Heart right ventricle (tissue), 16 donors: ENCODE measurements around the gene MGLL. TPM values are rescaled to one million over a fixed set of nuclear protein-coding genes. Genes with fewer than 3 reads are reported as not detected.

Experiments used
- ATAC-seq, 8 donors: fragments of 200-7000 bp; cut with Tn5 transposase; one replicate each; pipeline ENCODE4 v1.9.1; 2020; ENCODE audit warnings: mild to moderate bottlenecking in 8 of 8, moderate library complexity in 8 of 8, moderate number of reproducible peaks in 1 of 8
- DNase-seq, 2 donors: peaks; one replicate each; pipeline ENCODE4 v3.0.0-alpha.2; 2020
- H3K27ac ChIP-seq, 10 donors: fragments of 200-600 bp; sonication (generic) in 2 of 10; one replicate each; pipeline versions ENCODE4 v1.5.0 to v1.8.0; 2020 to 2022; ENCODE audit warnings: mild to moderate bottlenecking in 3 of 10
- H3K27me3 ChIP-seq, 7 donors: fragments of 200-600 bp; one replicate each; pipeline ENCODE4 v1.8.0; 2021 to 2022; ENCODE audit warnings: mild to moderate bottlenecking in 2 of 7
- H3K36me3 ChIP-seq, 9 donors: fragments of 200-600 bp; sonication (generic) in 1 of 9; one replicate each; pipeline versions ENCODE4 v1.5.0 to v1.8.0; 2020 to 2022; ENCODE audit warnings: mild to moderate bottlenecking in 2 of 9
- H3K4me1 ChIP-seq, 9 donors: fragments of 200-600 bp; sonication (generic) in 1 of 9; one replicate each; pipeline versions ENCODE4 v1.5.0 to v1.8.0; 2020 to 2022; ENCODE audit warnings: mild to moderate bottlenecking in 4 of 9
- H3K4me3 ChIP-seq, 10 donors: fragments of 200-600 bp; sonication (generic) in 2 of 10; one replicate each; pipeline versions ENCODE4 v1.5.0 to v1.8.0; 2020 to 2022; ENCODE audit warnings: mild to moderate bottlenecking in 7 of 10, moderate library complexity in 2 of 10
- H3K9me3 ChIP-seq, 11 donors: fragments of 200-600 bp in 10 of 11; sonication (generic) in 2 of 11; one replicate each; pipeline versions ENCODE4 v1.5.0 to v1.8.0; 2013 to 2022; ENCODE audit warnings: mild to moderate bottlenecking in 2 of 11, control low read depth in 1 of 11, moderate library complexity in 1 of 11
- WGBS, 2 donors: extraction: QIAGEN DNeasy Blood & Tissue Kit; methylation state at CpG; one replicate each; pipeline ENCODE4 v1.1.7; 2013; ENCODE audit warnings: inconsistent platforms in 1 of 2; 5-methylcytosine and 5-hydroxymethylcytosine counted together
- intact Hi-C, 10 donors: fragments of 100-400 bp; cut with DNase I; formaldehyde crosslinking; loops; one replicate each; pipeline versions ENCODE4 v1.11.1 to v1.14.2; 2022
- polyA plus RNA-seq, 2 donors: library from polyadenylated mRNA; stranded (reverse); fragments of 200-250 nt; gene quantifications; one replicate each; pipeline ENCODE4 v1.2.3, GENCODE V29; 2013
- total RNA-seq, 10 donors: library from RNA; stranded (reverse); fragmentation: NEBNext Ultra II Directional in 3 of 10; extraction: Animal tissue kit (Norgen Biotek cat#: 25700) in 3 of 10; gene quantifications; one replicate each; pipeline versions ENCODE4 v1.2.1 to v1.2.4, GENCODE V29; 2021 to 2023
- TF ChIP-seq, protein P1 (sequence below), 9 donors: fragments of 200-600 bp; sonication (generic) in 2 of 9; IDR thresholded peaks; one replicate each; pipeline versions ENCODE4 v1.5.0 to v1.8.0; 2021 to 2022; ENCODE audit warnings: antibody characterized with exemption in 9 of 9, mild to moderate bottlenecking in 5 of 9, moderate library complexity in 1 of 9
- donor health status: Arrhythmogenic right ventricular cardiomyopathy.
- donor health status: ischemic (EF 13 %, LVEDD 7.1; RV severe dilation, severe dysfunction).
- donor health status: healthy with polysubstance abuse.
- donor health status: DM: no; HTN: yes; CAD: no.
- donor health status: DM: no; HTN: no; CAD: no.
- donor health status: ischemic (EF 25% LVEDD 6.9; RV normal size, moderate dysfunction).
- donor health status: ischemic (EF 25% LVEDD 5.7; RV mildly dilated, moderate dysfunction).
- donor health status: healthy.
- donor health status: DM: yes; HTN: yes; CAD: no.
- donor health status: Ischemic cardiomyopathy.
- donor health status: ischemic (EF 35%, LVEDD 5.7; RV mildly dilated, moderate dysfunction).
- donor health status: nonischemic (EF 11% LVEDD 7.7; RV severe dilation, severe dysfunction).
- donor health status: DM: yes; HTN: yes; CAD: no.
- donor health status: PGD.
- donor health status: ischemic (EF 29% LVEDD 5.4; RV normal size, mild dysfunction).
- donor health status: nonischemic (EF 23%, LVEDD 6.1; RV moderate dilation, normal function).

MGLL gene
- total and polyA plus RNA-seq, 12 donors: 35.7 to 103 (median 65.2) TPM

GRCh38 chr3:127670761-127671522, 151.4 kb downstream of the MGLL start:
- peaks cover 7 to 35% (median 27%) of the 10 kb centered on the region in 9 donors for H3K4me1 ChIP-seq
- DNase-seq: no peak
- WGBS, 2 donors: 96 to 97% methylated on average over 19 to 20 of the region's 20 CpGs
- H3K4me3 ChIP-seq: no peak overlapping the region
- intact Hi-C loops: loop anchor here in 1 of 10 donors (5.0 kb wide), 1 partner anchor 156 kb away; no protein-coding TSS in a partner anchor
- no peak overlapping the region for H3K27ac ChIP-seq
- no peak for ATAC-seq
- peaks cover 0 to 16% (median 0%) of the 10 kb centered on the region in 9 donors for H3K36me3 ChIP-seq
- TF ChIP-seq, protein P1, sequence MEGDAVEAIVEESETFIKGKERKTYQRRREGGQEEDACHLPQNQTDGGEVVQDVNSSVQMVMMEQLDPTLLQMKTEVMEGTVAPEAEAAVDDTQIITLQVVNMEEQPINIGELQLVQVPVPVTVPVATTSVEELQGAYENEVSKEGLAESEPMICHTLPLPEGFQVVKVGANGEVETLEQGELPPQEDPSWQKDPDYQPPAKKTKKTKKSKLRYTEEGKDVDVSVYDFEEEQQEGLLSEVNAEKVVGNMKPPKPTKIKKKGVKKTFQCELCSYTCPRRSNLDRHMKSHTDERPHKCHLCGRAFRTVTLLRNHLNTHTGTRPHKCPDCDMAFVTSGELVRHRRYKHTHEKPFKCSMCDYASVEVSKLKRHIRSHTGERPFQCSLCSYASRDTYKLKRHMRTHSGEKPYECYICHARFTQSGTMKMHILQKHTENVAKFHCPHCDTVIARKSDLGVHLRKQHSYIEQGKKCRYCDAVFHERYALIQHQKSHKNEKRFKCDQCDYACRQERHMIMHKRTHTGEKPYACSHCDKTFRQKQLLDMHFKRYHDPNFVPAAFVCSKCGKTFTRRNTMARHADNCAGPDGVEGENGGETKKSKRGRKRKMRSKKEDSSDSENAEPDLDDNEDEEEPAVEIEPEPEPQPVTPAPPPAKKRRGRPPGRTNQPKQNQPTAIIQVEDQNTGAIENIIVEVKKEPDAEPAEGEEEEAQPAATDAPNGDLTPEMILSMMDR (IDR thresholded peaks at IDR 0.05): no peak
- H3K27me3 ChIP-seq: no peaks in the 10 kb centered on the region
- no peaks in the 10 kb centered on the region for H3K9me3 ChIP-seq

DNA sequence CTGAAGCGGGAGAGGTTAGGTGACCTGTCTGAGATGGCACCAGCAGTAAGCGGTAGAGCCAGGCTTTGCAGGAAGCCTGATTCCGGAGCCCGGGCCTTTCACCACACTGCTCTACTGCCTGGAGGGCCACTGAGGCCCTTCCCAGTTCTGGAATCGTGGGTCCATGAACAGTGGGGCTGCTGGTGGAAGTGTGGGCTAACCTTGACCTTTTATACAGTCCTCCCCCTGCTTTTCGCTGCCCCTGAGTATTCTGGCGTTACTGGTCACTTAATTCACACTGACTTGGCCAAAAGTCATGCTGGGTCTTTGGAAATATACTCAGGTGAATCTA, 152.1 kb downstream of the MGLL start:
- DNase-seq: no peak
- intact Hi-C loops: loop anchor here in 1 of 10 donors (5.0 kb wide), 1 partner anchor 157 kb away; no protein-coding TSS in a partner anchor
- 94 to 96% methylated on average over 7 of the region's 7 CpGs for WGBS, 2 donors

GRCh38 chr3:127669541-127670228, 152.6 kb downstream of the MGLL start:
- DNase-seq (no peak), ATAC-seq (no peak)
- WGBS, 2 donors: 83 to 87% methylated on average over 14 of the region's 14 CpGs
- Histone ChIP-seq H3K4me1 (peaks cover 7 to 28% (median 21%) of the 10 kb centered on the region in 9 donors), H3K27ac (no peak overlapping the region), H3K27me3 (no peaks in the 10 kb centered on the region), H3K4me3 (no peak overlapping the region), H3K9me3 (no peaks in the 10 kb centered on the region), H3K36me3 (peaks cover 0 to 3% (median 0%) of the 10 kb centered on the region in 9 donors)
- TF ChIP-seq, protein P1 (IDR thresholded peaks at IDR 0.05): no peak
- intact Hi-C loops: loop anchor here in 1 of 10 donors (5.0 kb wide), 1 partner anchor 158 kb away; no protein-coding TSS in a partner anchor

More for the DNA sequence above, 152.1 kb downstream of the MGLL start:
- no peak for ATAC-seq
- no peak overlapping the region for H3K4me3 ChIP-seq
- no peaks in the 10 kb centered on the region for H3K27me3 ChIP-seq
- H3K27ac ChIP-seq: no peak overlapping the region
- no peaks in the 10 kb centered on the region for H3K9me3 ChIP-seq
- TF ChIP-seq, protein P1 (IDR thresholded peaks at IDR 0.05): no peak
- H3K4me1 ChIP-seq: peaks cover 7 to 31% (median 23%) of the 10 kb centered on the region in 9 donors
- peaks cover 0 to 8% (median 0%) of the 10 kb centered on the region in 9 donors for H3K36me3 ChIP-seq

DNA sequence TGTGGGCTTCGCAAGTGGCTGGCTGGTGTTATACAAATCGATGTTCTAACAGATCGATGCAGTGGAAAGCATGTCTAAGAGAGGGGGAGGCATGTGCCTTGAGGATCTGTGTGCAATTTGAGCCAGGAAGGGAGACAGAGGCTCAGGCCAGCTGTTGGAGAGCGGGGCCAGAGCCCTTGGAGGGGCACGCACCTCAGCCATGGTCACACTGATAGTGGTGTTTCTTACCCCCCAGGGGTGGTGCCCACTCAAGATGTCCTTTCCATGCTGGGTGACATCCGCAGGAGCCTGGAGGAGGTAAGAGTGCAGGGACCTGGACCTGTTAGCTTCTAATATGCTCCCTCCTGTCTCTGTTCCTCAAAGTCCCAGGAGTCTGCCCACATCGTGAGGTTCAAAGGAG, 153.4 kb downstream of the MGLL start:
- H3K4me1 ChIP-seq: peaks cover 6 to 20% (median 15%) of the 10 kb centered on the region in 9 donors
- H3K9me3 ChIP-seq: no peaks in the 10 kb centered on the region
- intact Hi-C loops: no loop called here
- DNase-seq: no peak
- H3K36me3 ChIP-seq: no peaks in the 10 kb centered on the region
- H3K27ac ChIP-seq: no peak overlapping the region
- WGBS, 2 donors: 93 to 95% methylated on average over 7 of the region's 7 CpGs
- TF ChIP-seq, protein P1 (IDR thresholded peaks at IDR 0.05): no peak
- no peak for ATAC-seq
- H3K4me3 ChIP-seq: no peak overlapping the region
- no peaks in the 10 kb centered on the region for H3K27me3 ChIP-seq
